ENCODE results near the gene OXNAD1. TPM values are rescaled to one million over a fixed set of nuclear protein-coding genes. Genes with fewer than 3 reads are reported as not detected.

OXNAD1 gene
- total and polyA plus RNA-seq, 10 of the 15 experiments (the other 5 are each of a cell fraction or from before 2014, with no cell fraction given), result 5.6 to 27.8 (median 16.2) TPM

- no peaks in the 10 kb centered on the region; a peak in 1 of 4 replicates for H3K27me3 ChIP-seq (replicated peaks in 1 of 2; ENCODE audit: control insufficient read depth in 2 of 2, insufficient read depth in 2 of 2, low read length in 1 of 2)
- no peaks in the 10 kb centered on the region for H3K79me2 ChIP-seq (ENCODE audit: control insufficient read depth, insufficient read depth, low read length)
- H3K4me1 ChIP-seq (ENCODE audit: control insufficient read depth, insufficient read depth, low read length), result no peaks in the 10 kb centered on the region
- H3K4me3 ChIP-seq, result no peak overlapping the region
- ATAC-seq (no peak), DNase-seq (ENCODE audit: low read depth, low spot score) (no peak), FAIRE-seq (no peak)
- no peaks in the 10 kb centered on the region for H3K9me3 ChIP-seq (replicated peaks; ENCODE audit: control insufficient read depth, insufficient read depth, low read length)
- no peak for TF ChIP-seq NFXL1 (IDR thresholded peaks at IDR 0.05; ENCODE audit: borderline replicate concordance)
- no peak for TF ChIP-seq KLF5 (IDR thresholded peaks at IDR 0.05; ENCODE audit: partially characterized antibody)
- no peak for TF ChIP-seq REST (IDR thresholded peaks at IDR 0.05; ENCODE audit: low read depth, low read length)
- H3K36me3 ChIP-seq (ENCODE audit: control insufficient read depth in 2 of 2, insufficient read depth in 2 of 2, low read length in 1 of 2), result no peaks in the 10 kb centered on the region
- POLR2A ChIA-PET, result no interaction called here
- CTCF ChIA-PET, result no interaction called here
- no TSS peak for BruUV-seq (replicated peaks)
- intact Hi-C loops (cut with micrococcal nuclease; ENCODE audit: unreplicated experiment) (no loop called here), in situ Hi-C loops (cut with MboI) (no loop called here)
- no peak overlapping the region for H3K27ac ChIP-seq (ENCODE audit: control insufficient read depth, insufficient read depth)
- H3K4me2 ChIP-seq (ENCODE audit: control insufficient read depth, insufficient read depth), result no peak overlapping the region
- H2AFZ ChIP-seq (ENCODE audit: control insufficient read depth, low read depth, low read length), result no peak overlapping the region
- RAD21 ChIA-PET (ENCODE audit: unreplicated experiment), result no interaction called here
- no peak overlapping the region for H3K9ac ChIP-seq (ENCODE audit: control insufficient read depth, insufficient read depth, low read length)
- SMC1A ChIA-PET (ENCODE audit: uncharacterized antibody, unreplicated experiment), result no interaction called here
- WGBS (ENCODE audit: insufficient coverage, insufficient replicate concordance, low lambda C conversion rate, missing lambda C conversion rate), result 34% methylated on average over 3 of the region's 3 CpGs
- H4K20me1 ChIP-seq (ENCODE audit: control insufficient read depth, insufficient read depth), result no peaks in the 10 kb centered on the region
These were observed 45.2 kb upstream of the OXNAD1 start for GRCh38 chr3:16219777-16220176.

- POLR2A ChIA-PET, result no interaction called here
- no peak overlapping the region for H3K4me3 ChIP-seq
- ATAC-seq, result no peak
- no peaks in the 10 kb centered on the region; a peak in 1 of 4 replicates for H3K27me3 ChIP-seq (replicated peaks in 1 of 2; ENCODE audit: control insufficient read depth in 2 of 2, insufficient read depth in 2 of 2, low read length in 1 of 2)
- FAIRE-seq, result no peak
- H2AFZ ChIP-seq (ENCODE audit: control insufficient read depth, low read depth, low read length), result no peak overlapping the region
- no peaks in the 10 kb centered on the region for H4K20me1 ChIP-seq (ENCODE audit: control insufficient read depth, insufficient read depth)
- RAD21 ChIA-PET (ENCODE audit: unreplicated experiment), result interaction anchor here (1.1 kb wide), 1 partner anchor 16 kb away, joined by 3 read pairs; no protein-coding TSS in a partner anchor
- no peak for DNase-seq (ENCODE audit: low read depth, low spot score)
- SMC1A ChIA-PET (ENCODE audit: uncharacterized antibody, unreplicated experiment), result no interaction called here
- in situ Hi-C loops (cut with MboI) (no loop called here), intact Hi-C loops (cut with micrococcal nuclease; ENCODE audit: unreplicated experiment) (no loop called here)
- no peaks in the 10 kb centered on the region for H3K36me3 ChIP-seq (ENCODE audit: control insufficient read depth in 2 of 2, insufficient read depth in 2 of 2, low read length in 1 of 2)
- H3K27ac ChIP-seq (ENCODE audit: control insufficient read depth, insufficient read depth), result no peak overlapping the region
- CTCF ChIA-PET, result interaction anchor here (0.6 kb wide), 1 partner anchor 147 kb away, joined by 3 read pairs; no protein-coding TSS in a partner anchor
- no peaks in the 10 kb centered on the region for H3K9me3 ChIP-seq (replicated peaks; ENCODE audit: control insufficient read depth, insufficient read depth, low read length)
- H3K4me2 ChIP-seq (ENCODE audit: control insufficient read depth, insufficient read depth), result no peak overlapping the region
- H3K9ac ChIP-seq (ENCODE audit: control insufficient read depth, insufficient read depth, low read length), result no peak overlapping the region
- no peaks in the 10 kb centered on the region for H3K79me2 ChIP-seq (ENCODE audit: control insufficient read depth, insufficient read depth, low read length)
- BruUV-seq (replicated peaks), result no TSS peak
- 52% methylated on average over 3 of the region's 3 CpGs for WGBS (ENCODE audit: insufficient coverage, insufficient replicate concordance, low lambda C conversion rate, missing lambda C conversion rate)
- no peaks in the 10 kb centered on the region for H3K4me1 ChIP-seq (ENCODE audit: control insufficient read depth, insufficient read depth, low read length)
- TF ChIP-seq SPI1 (IDR thresholded peaks at IDR 0.05; ENCODE audit: borderline replicate concordance, insufficient read depth, low read depth, low read length) (no peak), ZZZ3 (IDR thresholded peaks at IDR 0.05; ENCODE audit: control insufficient read depth, insufficient read length, low read depth) (no peak), NFYB (IDR thresholded peaks at IDR 0.05; ENCODE audit: insufficient read depth, low read depth, low read length) (no peak), TCF12 (IDR thresholded peaks at IDR 0.05; ENCODE audit: low read depth, low read length) (no peak), CHD2 (IDR thresholded peaks at IDR 0.05; ENCODE audit: borderline replicate concordance, low read depth, low read length) (no peak), ZNF687 (IDR thresholded peaks at IDR 0.05) (no peak)
These were observed 43.0 kb upstream of the OXNAD1 start for GRCh38 chr3:16221990-16222389.
